ENCODE results near the gene FAM162A.
A peak's percentile ranks its signal among the peaks of the same experiment; 100 is the strongest.
"Not testable (repeated sequence)": the region's sequence is repeated elsewhere in the genome, so short reads cannot be mapped to it uniquely, and the experiment has no call there.

Gene FAM162A

DNA sequence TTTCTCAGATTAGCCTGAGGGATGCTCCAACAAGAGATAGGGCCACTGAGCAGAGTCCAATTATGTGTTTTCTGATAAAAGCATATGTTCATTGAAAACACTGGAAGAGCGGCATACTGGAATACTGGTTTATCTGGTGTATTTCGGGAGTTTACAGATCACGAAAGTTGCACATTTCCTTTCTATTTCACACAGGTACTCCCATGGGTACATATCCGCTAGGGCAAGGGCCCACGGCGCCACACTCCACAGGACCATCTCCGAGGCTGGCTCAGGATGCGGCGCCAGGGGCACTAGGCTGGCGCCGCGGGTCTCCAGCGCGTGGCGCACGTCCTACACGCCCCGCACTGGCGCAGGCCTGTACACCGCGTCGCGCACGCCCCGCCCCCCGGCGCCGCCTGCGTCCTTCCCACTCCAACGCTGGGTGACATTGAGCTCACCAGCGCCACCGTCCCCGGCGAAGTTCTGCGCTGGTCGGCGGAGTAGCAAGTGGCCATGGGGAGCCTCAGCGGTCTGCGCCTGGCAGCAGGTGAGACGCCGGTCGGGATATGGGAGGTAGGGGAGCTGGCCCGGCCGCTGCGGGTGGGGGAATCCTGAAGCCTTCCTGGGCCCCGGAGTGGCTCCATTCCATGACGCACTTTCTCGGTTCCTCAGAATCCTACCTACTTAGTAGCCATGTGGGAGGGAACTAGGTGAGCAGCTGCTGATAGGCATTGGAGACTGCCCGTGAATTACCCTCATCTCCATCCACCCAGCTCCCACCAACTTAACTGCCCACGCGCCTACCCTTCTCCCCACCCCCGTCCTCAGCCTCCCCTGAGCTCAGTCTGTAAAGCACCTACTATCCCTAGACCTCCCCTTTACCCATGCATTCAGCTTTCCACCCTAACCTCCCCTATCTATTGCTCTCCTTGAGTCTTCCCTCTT lies at the start of gene FAM162A:
TSS of gene FAM162A (plus strand) at position 412 of the 927 bp plus-strand sequence. CDS start at position 496, 84 bp downstream.
- DNase-seq: peak; percentile 95

GRCh38 chr3:122342803-122343202 lies 41.2 kb upstream of the FAM162A start:
- DNase-seq: no peak

- no peak for DNase-seq
These were observed 40.3 kb upstream of the FAM162A start for GRCh38 chr3:122343654-122344053.

GRCh38 chr3:122349171-122349570 lies 34.8 kb upstream of the FAM162A start:
- DNase-seq: no peak

DNA sequence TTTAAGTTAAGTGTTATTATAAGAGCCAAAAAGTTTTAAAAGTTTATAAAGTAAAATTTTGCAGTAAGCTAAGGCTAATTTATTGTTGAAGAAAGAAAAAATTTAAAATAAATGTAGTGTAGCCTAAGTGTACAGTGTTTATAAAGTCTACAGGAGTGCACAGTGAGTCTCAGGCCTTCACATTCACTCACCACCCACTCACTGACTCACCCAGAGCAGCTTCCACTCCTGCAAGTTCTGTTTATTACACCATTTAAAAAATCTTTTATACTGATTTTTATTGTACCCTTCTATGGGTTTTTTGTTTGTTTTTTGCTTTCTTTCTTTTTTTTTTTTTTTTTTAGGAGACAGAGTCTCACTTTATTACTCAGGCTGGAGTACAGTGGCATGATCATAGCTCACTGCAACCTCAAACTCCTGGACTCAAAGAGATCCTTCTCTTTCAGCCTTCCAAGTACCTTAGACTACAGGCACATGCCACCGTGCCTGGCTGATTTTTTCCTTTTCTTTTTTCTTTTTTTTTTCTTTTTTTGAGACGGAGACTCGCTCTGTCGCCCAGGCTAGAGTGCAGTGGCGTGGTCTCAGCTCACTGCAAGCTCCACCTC lies 33.1 kb upstream of the FAM162A start:
- no peak for DNase-seq

DNA sequence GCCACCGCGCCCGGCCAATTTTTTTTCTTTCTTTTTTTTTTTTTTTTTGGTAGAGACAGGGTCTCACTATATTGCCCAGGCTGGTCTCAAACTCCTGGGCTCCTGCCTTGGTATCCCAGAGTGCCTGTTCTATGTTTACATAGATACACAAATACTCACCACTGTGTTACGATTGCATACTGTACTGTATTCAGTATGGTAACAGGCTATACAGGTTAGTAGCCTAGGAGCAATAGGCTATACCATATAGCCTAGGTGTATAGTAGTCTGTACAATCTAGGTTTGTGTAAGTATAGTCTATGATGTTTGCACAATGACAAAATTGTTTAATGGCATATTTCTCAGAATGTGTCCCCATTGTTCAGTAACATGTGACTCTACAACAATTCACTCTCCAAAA lies 32.4 kb upstream of the FAM162A start:
- DNase-seq: no peak

DNA sequence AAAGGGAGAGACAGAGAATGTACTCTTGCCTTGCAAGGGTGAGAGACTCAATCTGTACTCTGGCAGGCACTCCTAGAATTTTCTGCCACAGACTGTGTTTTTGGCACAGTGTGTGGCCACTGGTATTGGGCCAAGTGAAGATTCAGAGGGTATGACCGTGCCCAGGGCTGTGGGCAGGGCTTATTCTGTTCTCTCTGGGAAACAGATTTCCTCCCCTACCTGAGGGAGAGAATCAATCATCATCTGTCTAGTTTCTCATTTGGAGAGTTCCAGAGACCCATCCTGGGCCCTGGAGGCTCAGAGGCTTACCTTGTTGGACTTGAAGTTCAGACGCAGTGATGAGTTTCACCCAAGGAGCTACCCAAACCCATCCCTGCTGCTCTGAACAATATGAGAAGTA lies 30.8 kb upstream of the FAM162A start:
- no peak for DNase-seq

- DNase-seq: no peak
These were observed 30.0 kb upstream of the FAM162A start for GRCh38 chr3:122353893-122354401.

GRCh38 chr3:122355612-122356011 lies 28.4 kb upstream of the FAM162A start:
- DNase-seq: no peak

GRCh38 chr3:122356402-122356801 lies 27.6 kb upstream of the FAM162A start:
- peak; percentile 46 for DNase-seq

DNA sequence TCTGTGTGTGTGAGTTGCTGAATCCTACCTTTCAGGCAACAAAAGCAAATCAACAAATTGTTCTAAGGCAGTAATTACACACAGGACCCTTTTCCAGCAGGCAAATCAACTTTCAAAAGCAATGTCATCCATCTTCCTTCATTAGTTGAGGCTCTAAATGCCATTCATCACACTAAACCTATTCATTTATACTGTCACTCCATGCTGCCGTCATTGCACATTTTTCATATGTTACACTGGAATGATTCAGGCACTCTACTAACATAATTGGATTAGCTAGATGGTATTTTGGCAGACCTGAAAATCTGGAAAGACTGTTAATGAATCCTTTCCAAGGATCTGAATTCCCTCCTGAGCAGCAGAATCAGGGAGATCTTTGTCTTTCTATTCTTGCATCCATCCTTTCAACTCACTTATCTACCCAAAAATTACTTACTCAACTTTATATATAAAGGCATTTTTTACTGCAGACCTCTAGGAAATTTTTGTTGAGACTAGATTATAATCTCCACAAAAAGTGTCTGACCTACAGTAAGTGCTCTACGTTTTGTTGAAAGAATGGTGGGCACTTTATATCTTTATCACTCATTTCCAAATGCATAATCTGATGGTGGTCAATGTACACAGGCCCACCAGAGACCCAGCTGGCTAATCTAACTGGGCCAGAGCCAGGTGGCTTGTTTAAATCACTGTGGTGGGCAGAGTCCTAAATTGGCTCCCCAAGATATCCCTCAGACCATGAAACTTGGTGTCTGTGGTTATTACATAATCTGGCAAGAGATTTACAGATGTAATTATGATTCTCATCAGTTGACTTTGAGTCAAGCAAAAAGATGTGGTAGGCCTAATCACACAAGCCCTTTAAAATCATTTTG lies 25.9 kb upstream of the FAM162A start:
- DNase-seq: no peak

DNA sequence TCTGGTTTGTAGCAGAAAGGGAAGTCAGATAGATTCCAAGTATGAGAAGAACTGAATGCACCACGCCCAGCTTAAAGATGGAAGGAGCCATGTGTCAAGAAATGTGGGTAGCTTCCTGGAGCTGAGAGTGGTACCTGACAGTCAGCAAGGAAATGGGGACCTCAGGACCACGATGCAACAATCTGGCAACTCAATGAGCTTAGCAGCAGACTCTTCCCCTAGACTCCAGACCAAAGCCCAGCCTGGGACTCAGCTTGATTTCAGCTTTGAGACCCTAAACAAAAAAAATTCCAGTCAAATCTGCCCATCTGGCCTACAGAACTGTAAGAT lies 25.3 kb upstream of the FAM162A start:
- no peak for DNase-seq

DNA sequence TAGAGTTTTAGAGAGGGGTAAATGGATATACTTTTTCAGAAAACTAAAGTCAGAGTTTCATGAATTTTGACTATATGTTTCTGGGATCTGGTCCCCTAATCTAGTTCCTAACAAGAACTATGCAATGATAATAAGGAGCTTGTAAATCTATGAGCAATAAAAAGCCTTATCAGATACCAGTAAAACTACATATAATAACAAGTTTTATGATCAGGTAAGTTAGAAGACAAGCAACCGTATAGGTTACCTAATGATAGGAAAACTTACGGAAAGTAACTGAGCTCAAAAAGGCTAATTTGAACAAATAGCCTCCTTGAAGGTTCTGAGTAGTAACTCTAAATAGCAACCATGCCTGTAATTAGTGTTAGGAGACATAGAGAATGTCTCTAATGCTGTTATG lies 22.0 kb upstream of the FAM162A start:
- DNase-seq: no peak

- no peak for DNase-seq
These were observed 19.5 kb upstream of the FAM162A start for GRCh38 chr3:122364490-122364889.

- no peak for DNase-seq
These were observed 18.9 kb upstream of the FAM162A start for GRCh38 chr3:122365073-122365472.

DNA sequence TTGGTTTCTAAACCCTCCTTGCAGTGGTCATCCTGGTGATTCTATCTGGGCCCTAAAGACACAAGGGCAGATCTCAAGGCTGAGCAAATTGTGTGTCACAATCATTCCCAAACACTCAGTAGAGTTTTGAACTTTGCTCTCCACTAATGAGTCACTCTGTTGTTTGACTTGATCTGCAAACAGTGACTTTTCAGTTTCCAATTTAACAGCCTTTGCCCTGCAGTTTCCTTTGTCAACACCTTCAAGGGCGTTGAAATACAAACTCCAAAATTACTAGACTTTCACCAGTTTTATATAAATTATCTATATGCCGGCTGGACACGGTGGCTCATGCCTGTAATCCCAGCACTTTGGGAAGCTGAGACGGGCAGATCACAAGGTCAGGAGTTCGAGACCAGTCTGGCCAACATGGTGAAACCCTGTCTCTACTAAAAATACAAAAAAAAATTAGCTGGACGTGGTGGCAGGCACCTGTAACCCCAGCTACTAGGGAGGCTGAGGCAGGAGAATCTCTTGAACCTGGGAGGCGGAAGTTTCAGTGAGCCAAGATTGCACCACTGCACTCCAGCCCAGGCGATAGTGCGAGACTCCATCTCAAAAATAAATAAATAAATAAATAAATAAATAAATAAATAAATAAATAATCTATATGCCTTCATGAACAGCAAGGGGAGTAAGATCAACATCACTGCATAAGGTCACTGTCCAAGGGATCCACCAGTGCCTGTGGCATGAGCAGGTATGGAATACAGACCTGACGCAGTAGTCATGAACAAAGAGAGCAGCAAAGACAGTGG lies 18.2 kb upstream of the FAM162A start:
- not testable (repeated sequence) for DNase-seq

DNA sequence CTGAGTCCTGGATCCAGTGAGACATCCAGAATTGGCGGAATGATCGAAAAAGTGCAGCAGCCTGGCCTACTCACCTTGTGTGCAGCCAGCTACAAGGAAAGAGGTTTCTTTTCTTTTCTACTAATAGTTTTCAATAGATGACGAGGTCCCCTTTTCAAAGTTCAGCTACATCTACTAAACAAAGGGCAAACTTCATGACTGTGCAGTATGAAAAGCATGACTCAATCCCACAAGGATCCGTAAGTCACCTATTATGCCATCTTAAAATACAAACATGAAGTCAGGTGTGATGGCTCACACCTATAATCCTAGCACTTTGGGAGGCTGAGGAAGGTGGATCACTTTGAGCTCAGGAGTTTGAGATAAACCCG lies 17.6 kb upstream of the FAM162A start:
- DNase-seq: no peak

DNA sequence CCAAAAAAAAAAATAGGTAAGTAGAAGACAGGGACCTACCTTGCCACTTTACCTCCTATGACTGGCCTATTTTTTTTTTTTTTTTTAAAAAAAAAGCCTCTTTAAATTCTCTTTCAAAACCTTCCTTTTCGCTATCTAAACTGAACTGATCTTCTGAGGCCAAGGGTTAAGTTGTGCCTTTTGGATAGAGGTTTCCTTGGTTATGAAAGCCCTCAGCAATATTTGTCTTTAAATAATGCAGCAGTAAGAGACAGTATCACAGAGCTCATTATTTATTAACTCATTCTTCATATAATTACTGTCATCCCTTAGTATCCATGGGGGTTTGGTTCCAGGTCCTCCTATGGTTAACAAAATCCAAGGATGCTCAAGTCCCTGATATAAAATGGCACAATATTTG lies 9.9 kb upstream of the FAM162A start:
- no peak for DNase-seq

- no peak for DNase-seq
These were observed 6.0 kb upstream of the FAM162A start for GRCh38 chr3:122377975-122378374.

DNA sequence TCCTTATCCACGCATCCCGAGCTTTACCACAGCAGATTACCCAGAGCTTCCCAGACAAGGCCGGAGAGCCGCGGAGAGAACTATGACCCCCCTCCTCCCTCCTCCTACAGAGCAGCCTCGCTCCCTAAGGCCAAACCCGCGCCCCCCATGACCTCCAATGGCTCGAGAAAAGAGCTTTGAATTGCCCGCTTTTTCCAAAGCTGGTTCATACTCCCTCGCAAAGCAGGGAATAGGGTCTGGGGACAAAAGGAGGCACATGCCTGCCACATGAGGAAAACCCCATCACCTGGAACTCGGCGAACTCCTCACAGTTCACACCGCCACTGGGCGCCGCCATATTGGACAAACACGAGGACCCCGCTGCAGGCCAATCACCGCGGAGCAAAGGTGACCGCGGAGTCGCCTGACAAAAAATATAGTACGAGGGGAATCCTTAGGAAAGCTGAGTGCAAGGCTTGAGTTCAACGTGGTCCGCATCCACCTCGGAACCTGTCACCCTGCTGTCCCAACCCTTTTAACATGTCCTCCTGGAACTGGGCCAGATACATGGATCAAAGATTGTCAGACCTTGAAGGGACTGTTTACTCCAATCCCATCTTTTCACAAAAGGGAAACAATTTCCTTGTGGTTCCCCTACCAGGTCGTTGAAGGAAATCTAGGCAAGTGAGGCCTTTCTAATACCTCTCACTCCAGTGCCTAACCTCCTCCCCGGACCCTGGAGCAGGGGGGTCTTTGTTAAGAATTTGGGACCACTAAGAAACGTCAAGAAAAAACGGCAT lies 905 bp upstream of the FAM162A start, which contains the start of gene MIX23:
TSS of gene MIX23 (minus strand) at position 344 of the 779 bp plus-strand sequence. CDS start at position 337, 7 bp downstream.
- DNase-seq: peak; percentile 92

DNA sequence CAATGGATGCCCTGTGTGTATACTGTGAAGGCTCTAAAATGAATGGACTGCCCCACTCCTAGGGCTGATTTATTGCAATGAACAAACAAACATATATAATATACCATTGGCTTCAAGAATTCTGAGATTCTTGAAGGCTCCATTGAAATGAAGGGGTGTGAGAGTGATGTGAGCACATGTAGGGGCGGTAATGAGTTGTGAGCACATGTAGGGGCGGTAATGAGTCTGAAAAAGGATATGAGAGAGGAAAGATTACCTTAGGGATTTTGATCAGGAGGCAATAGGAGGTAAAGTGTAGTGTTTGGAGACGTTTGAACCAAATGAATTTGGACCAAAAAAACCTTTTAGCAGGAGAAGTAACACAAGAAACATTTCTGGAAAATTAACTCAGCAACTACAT lies 3.7 kb downstream of the FAM162A start:
- DNase-seq: no peak
